ENCODE data around the gene FER1L5.

The FER1L5 gene

GRCh38 chr2:96694816-96695455, 52.4 kb downstream of the FER1L5 start:
- DNase-seq (ENCODE audit: low read depth in 2 of 2, low spot score in 1 of 2): no peak

DNA sequence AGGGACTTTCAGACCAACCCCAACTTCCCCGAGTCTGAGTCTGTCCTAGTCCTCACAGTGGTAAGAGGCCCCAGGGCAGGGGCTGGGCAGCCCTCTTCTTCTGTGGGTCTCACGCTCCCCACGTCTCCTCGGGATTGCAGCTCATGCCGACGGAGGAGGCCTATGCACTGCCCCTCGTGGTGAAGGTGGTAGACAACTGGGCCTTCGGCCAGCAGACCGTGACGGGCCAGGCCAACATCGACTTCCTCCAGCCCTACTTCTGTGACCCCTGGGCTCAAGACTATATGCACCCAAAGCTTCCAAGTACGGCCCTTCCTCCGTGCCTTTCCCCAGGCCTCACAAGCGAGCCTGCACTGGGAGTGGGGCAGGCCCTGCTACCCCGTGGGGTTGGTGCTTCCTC, 53.0 kb downstream of the FER1L5 start:
- DNase-seq (ENCODE audit: low read depth in 2 of 2, low spot score in 1 of 2): no peak

- DNase-seq (ENCODE audit: low read depth in 2 of 2, low spot score in 1 of 2): no peak
Measured at GRCh38 chr2:96697476-96697875, 54.9 kb downstream of the FER1L5 start.

DNA sequence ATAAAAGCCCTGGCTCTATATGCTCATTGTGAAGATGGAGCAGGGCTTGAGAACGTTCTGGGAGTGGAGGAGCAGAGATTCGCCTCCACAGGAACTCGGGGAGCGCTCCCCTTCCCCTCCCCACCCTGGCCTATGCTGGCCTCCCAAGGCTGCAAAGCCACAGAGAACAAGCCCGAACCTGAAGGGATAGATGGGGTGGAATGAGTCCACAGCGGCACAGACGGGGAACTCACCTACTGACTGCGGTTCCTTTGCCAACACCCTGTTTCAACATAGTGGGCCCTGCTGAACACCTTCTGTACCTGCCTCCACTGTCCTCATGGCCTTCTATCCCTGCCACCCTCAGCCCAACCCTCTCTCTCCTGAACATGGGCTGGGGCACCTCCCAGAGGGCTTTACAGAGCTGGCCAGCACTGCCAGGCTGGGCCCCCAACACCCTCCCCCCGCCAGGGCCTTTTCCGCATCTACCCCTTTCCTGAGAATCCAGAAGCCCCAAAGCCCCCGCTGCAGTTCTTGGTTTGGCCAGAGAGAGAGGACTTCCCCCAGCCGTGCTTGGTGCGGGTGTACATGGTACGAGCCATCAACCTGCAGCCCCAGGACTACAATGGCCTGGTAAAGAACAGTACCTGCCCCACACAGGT, 55.8 kb downstream of the FER1L5 start:
- no peak for DNase-seq (ENCODE audit: low read depth in 2 of 2, low spot score in 1 of 2)

- DNase-seq (ENCODE audit: low read depth in 2 of 2, low spot score in 1 of 2): no peak
Measured at GRCh38 chr2:96699021-96699420, 56.5 kb downstream of the FER1L5 start.

- DNase-seq (ENCODE audit: low read depth in 2 of 2, low spot score in 1 of 2): no peak
Measured at GRCh38 chr2:96699621-96700020, 57.1 kb downstream of the FER1L5 start.

- DNase-seq (ENCODE audit: low read depth in 2 of 2, low spot score in 1 of 2): no peak
Measured at GRCh38 chr2:96700086-96700485, 57.5 kb downstream of the FER1L5 start.

- no peak for DNase-seq (ENCODE audit: low read depth in 2 of 2, low spot score in 1 of 2)
Measured at GRCh38 chr2:96701636-96702035, 59.1 kb downstream of the FER1L5 start.

DNA sequence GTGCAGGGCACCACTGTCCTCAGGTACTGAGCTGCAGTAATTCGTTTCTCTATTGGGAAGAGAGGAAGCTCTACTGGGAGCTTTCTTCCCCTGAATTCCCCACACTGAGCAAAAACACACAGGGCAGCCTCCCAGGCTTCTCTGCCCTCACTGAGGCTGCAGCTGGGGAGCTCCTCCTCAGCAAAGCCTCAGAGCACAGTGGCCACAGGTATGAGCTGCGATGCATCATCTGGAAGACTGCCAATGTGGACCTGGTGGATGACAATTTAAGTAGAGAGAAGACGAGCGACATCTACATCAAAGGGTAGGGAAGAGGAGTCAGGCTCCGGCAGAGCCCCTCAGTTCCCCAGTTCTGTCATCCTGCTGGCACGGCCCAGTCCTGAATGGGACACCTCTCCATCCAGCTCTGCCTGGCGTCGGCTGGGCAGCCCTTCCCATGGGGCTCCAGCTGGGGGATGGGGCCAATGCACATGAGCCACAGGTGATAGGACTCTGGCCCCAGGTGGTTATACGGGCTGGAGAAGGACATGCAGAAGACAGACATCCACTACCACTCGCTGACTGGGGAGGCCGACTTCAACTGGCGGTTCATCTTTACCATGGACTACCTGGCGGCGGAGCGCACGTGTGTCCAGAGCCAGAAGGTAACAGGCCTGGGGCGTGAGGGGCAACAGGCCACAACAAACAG, 59.7 kb downstream of the FER1L5 start:
- DNase-seq (ENCODE audit: low read depth in 2 of 2, low spot score in 1 of 2): no peak

- no peak for DNase-seq (ENCODE audit: low read depth in 2 of 2, low spot score in 1 of 2)
Measured at GRCh38 chr2:96703021-96703751, 60.6 kb downstream of the FER1L5 start.

DNA sequence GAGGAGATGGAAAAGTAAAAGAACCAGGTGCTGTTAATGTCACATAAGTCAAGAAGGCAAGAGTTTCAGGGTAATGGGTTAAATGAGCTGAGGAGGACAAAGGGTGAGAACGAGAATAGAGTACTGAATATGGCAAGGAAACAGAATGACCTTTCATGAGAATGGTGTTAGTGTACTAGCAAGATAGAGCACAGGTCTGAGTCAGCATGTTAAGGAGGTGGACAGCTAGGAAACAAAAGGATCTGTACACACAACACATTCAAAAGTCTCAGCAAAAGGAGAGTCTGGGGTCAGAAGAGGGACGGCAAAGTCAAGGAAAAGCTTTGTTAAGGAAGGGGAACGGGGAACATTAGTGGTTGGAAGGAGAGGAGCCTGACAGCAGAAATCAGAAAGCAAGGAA, 68.4 kb downstream of the FER1L5 start:
- no peak for DNase-seq (ENCODE audit: low read depth in 2 of 2, low spot score in 1 of 2)

- DNase-seq (ENCODE audit: low read depth in 2 of 2, low spot score in 1 of 2): no peak
Measured at GRCh38 chr2:96715658-96716057, 73.1 kb downstream of the FER1L5 start.

DNA sequence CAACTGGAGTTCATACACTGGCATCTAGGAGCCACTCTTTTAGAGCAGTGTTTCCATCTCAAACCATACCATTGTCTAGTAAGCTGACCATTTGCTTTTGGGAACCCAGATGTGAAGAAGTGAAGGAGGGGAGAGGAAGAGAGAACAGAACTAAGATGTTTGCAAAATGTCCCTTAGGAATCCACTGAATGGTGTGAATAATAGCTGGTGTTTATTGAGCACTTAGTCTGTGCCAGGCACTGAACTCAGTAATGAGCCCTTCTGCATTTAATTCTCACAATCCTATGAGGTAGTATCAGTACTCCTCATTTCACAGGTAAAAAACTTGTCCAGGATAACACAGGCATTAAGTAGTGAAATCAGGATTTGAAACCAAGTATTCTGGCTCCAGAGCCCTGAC, 73.8 kb downstream of the FER1L5 start:
- DNase-seq (ENCODE audit: low read depth in 2 of 2, low spot score in 1 of 2): no peak

DNA sequence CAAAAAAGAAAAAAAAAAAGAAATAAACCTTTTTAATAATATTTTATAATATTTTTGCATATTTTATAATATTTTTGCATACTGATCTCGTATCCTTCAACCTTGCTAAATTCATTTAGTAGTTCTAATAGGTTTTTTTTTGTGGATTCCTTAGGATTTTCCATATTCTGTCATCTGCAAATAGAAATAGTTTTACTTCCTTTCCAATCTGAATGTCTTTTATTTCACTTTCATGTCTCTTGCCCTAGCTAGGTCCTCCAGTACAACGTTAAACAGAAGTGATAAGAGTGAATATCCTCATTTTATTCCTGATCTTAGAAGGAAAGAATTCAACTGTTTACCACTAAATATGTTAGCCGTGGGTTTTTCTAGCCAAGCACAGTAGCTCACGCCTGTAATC, 83.6 kb downstream of the FER1L5 start:
- DNase-seq (ENCODE audit: low read depth in 2 of 2, low spot score in 1 of 2): no peak

DNA sequence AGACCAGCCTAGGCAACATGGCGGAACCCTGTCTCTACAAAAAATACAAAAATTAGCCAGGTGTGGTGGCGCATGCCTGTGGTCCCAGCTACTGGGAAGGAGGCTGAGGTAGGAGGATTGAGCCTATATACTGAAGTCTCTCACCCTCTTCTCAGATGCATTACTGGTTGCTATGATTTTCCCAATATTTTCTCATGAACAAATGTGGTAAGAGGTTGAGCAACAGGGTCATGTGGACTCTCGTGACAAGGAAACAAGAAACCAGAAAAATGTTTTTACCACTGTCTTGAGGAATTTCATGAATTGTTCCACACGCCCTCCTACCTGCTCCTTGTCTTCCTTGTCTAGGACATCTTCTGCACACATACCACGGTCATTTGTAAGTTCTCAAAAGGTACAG, 84.9 kb downstream of the FER1L5 start:
- no peak for DNase-seq (ENCODE audit: low read depth in 2 of 2, low spot score in 1 of 2)

- DNase-seq (ENCODE audit: low read depth in 2 of 2, low spot score in 1 of 2): no peak
Measured at GRCh38 chr2:96729748-96730147, 87.2 kb downstream of the FER1L5 start.

GRCh38 chr2:96730212-96730611, 87.6 kb downstream of the FER1L5 start:
- DNase-seq (ENCODE audit: low read depth in 2 of 2, low spot score in 1 of 2): no peak

DNA sequence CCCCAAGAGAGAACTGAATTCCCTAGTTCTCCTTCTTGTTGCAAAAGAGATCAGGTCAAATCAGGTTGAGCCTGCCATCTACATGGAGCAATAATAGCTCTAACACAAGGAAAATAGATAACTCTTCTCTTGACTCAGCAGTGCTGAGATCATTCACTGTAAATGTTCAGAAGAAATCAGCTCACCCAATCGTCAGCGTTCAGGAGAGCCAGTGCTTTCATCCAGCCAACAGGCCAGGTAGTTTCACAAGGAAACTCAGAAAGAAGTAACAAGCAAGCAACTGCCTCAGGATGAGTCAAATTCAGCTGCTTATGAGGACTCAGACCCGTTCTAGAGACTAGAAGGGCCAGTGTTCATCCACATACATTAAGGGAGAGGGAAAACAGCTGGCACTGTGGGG, 91.4 kb downstream of the FER1L5 start:
- no peak for DNase-seq (ENCODE audit: low read depth in 2 of 2, low spot score in 1 of 2)

- DNase-seq (ENCODE audit: low read depth in 2 of 2, low spot score in 1 of 2): no peak
Measured at GRCh38 chr2:96734880-96735583, 92.5 kb downstream of the FER1L5 start.

DNA sequence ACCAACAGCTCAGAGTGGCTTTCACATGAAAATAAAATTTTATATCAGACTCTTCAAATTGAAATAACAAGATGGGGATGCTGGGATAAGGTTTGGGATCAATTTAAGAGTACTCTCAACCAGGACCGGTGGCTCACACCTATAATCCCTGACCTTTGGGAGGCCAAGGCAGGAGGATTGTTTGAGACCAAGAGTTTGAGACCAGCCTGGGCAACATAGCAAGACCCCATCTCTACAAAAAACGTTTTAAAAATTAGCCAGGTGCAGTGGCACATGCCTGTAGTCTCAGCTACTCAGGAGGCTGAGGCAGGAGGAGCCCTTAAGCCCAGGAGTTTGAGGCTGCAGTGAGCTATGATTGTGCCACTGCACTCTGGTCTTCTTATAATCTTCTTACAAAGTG, 94.7 kb downstream of the FER1L5 start:
- DNase-seq (ENCODE audit: low read depth in 2 of 2, low spot score in 1 of 2): no peak

DNA sequence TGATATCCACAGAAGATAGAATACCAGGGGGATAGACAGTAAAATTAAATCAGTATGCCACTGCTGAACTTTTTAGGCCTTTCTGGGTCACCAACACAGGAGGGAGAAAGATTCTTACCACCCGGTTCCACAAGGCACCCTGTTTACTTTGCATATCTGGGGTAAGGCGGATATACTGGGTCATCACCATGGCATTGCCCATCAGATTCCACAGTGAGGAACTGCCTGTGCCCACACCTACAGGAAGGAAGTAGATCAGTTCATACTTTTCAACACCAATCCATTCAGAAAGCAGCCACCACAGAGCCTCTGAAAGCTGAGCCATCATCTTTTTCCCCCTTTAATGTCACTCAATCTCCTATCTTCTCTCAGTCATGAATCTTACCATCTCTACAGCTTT, 95.3 kb downstream of the FER1L5 start:
- no peak for DNase-seq (ENCODE audit: low read depth in 2 of 2, low spot score in 1 of 2)

Measured in stimulated activated CD8-positive, alpha-beta memory T cell treated with anti-CD3 and anti-CD28 coated beads, Interleukin-4, amount 100 ng/mL, for 4 hours (primary cell).